HepG2 (cell line): ENCODE measurements around the gene ESRRB. TPM values are rescaled to one million over a fixed set of nuclear protein-coding genes. Genes with fewer than 3 reads are reported as not detected.

Source experiments
- ATAC-seq: fragments of 200-7000 bp; cut with Tn5 transposase; 3 replicates; pipeline ENCODE4 v1.9.1; 2020; ENCODE audit warnings: mild to moderate bottlenecking, moderate library complexity
- BruUV-seq: library from RNA; stranded (reverse); fragments of 400-500 nt; replicated peaks from 2 replicates; lab custom pipeline; 2021; lab: Mats Ljungman, UMichigan
- CTCF ChIA-PET: fragments of 300-600 bp; formaldehyde crosslinking; extraction: SDS; loops from one replicate; lab custom pipeline; 2021; ENCODE audit warnings: low total read pairs, inconsistent platforms, low intra/inter-chr PET ratio; lab: Yijun Ruan, JAX
- POLR2A ChIA-PET: fragments of 350-600 bp; sonication (Branson Sonifier 250); formaldehyde crosslinking; loops from one replicate; lab custom pipeline; 2020; ENCODE audit warnings: antibody characterized with exemption, inconsistent platforms; lab: Yijun Ruan, JAX
- DNase-seq: peaks from one replicate; pipeline ENCODE4 v3.0.0-alpha.2; 2015; ENCODE audit warnings: low spot score
- FAIRE-seq: peaks from 3 replicates; lab custom pipeline; 2011; peaks lifted over from hg19 to GRCh38; lab: Jason Lieb, UNC
- H2AFZ ChIP-seq: one replicate; pipeline ENCODE4 v1.6.1; 2011; ENCODE audit warnings: low read length, inconsistent platforms
- H3K27ac ChIP-seq: fragments of 300-600 bp; 3 replicates; pipeline ENCODE4 v1.8.0; 2011; ENCODE audit warnings: mixed run types, mild to moderate bottlenecking, mixed read lengths, low read length, inconsistent platforms; ENCODE audit not compliant: insufficient read depth; ENCODE audit errors: extremely low read length
- H3K27me3 ChIP-seq, 2 experiments: fragments of 200-600 bp in 1 of 2; 2 replicates in 1 of 2; 3 replicates in 1 of 2; pipeline versions ENCODE4 v1.6.0 to v1.8.0; 2011; ENCODE audit warnings: low read length in 2 of 2, mild to moderate bottlenecking in 2 of 2, moderate library complexity in 2 of 2, inconsistent platforms in 1 of 2; ENCODE audit not compliant: insufficient read depth in 2 of 2, control insufficient read depth in 1 of 2
- H3K36me3 ChIP-seq, 2 experiments: fragments of 200-600 bp in 1 of 2; replicated peaks in 1 of 2; 2 replicates in 1 of 2; 3 replicates in 1 of 2; pipeline versions ENCODE4 v1.5.1 to v1.8.0; 2011; ENCODE audit warnings: low read length in 2 of 2, inconsistent platforms in 1 of 2; ENCODE audit not compliant: insufficient read depth in 2 of 2, control insufficient read depth in 1 of 2
- H3K4me1 ChIP-seq: 2 replicates; pipeline ENCODE4 v1.5.1; 2012; ENCODE audit warnings: low read length, inconsistent platforms; ENCODE audit not compliant: insufficient read depth
- H3K4me2 ChIP-seq: 2 replicates; pipeline ENCODE4 v1.6.0; 2011; ENCODE audit warnings: low read depth, low read length, inconsistent platforms
- H3K4me3 ChIP-seq, 3 experiments: fragments of 200-600 bp in 1 of 3; sonication (generic), shearing (Covaris generic) in 1 of 3; replicated peaks in 1 of 3; 2 replicates each; pipeline ENCODE4 v1.5.1; 2011 to 2016; ENCODE audit warnings: low read length in 3 of 3, inconsistent platforms in 2 of 3, low read depth in 2 of 3, mild to moderate bottlenecking in 2 of 3, control low read depth in 1 of 3, mixed read lengths in 1 of 3; ENCODE audit not compliant: insufficient read depth in 1 of 3
- H3K79me2 ChIP-seq: one replicate; pipeline ENCODE4 v1.6.1; 2011; ENCODE audit warnings: low read length, inconsistent platforms; ENCODE audit not compliant: insufficient read depth
- H3K9ac ChIP-seq: 2 replicates; pipeline ENCODE4 v1.6.0; 2011; ENCODE audit warnings: mild to moderate bottlenecking, low read depth, low read length, inconsistent platforms; ENCODE audit not compliant: insufficient read depth
- H3K9me3 ChIP-seq: 2 replicates; pipeline ENCODE4 v1.5.1; 2012; ENCODE audit warnings: mild to moderate bottlenecking, low read length
- H4K20me1 ChIP-seq: 2 replicates; pipeline ENCODE4 v1.6.0; 2011; ENCODE audit warnings: inconsistent platforms, mild to moderate bottlenecking, low read length, moderate library complexity; ENCODE audit not compliant: insufficient read depth
- AHR ChIP-seq: IDR thresholded peaks from 2 replicates; pipeline ENCODE4 v1.6.1; 2018; ENCODE audit warnings: missing genetic modification reagents, missing compliant biosample characterization
- CEBPG ChIP-seq: IDR thresholded peaks from 2 replicates; pipeline ENCODE4 v1.6.1; 2016
- NRL ChIP-seq: sonication (generic); formaldehyde crosslinking; IDR thresholded peaks from 2 replicates; pipeline ENCODE4 v1.5.0; 2020; ENCODE audit warnings: missing genetic modification reagents, mild to moderate bottlenecking, moderate library complexity, borderline replicate concordance
- PHB2 ChIP-seq: fragments of 450-650 bp; IDR thresholded peaks from 2 replicates; pipeline ENCODE4 v1.6.1; 2018; ENCODE audit not compliant: partially characterized antibody
- TOE1 ChIP-seq: sonication (generic); formaldehyde crosslinking; IDR thresholded peaks from 2 replicates; pipeline ENCODE4 v1.4.0; 2020; ENCODE audit warnings: mild to moderate bottlenecking, missing genetic modification reagents
- ZFAT ChIP-seq: sonication (generic); formaldehyde crosslinking; conservative IDR thresholded peaks from 2 replicates; pipeline ENCODE4 v1.8.1; 2023; ENCODE audit warnings: missing genetic modification reagents, inconsistent platforms
- ZNF34 ChIP-seq: sonication (generic); formaldehyde crosslinking; IDR thresholded peaks from 2 replicates; pipeline ENCODE4 v1.4.0; 2020; ENCODE audit warnings: mild to moderate bottlenecking, missing genetic modification reagents, borderline replicate concordance
- WGBS: methylation state at CpG from one replicate; pipeline ENCODE4 v1.1.6; 2017; ENCODE audit warnings: low lambda C conversion rate; 5-methylcytosine and 5-hydroxymethylcytosine counted together
- in situ Hi-C: cut with HindIII; loops from 2 replicates; pipeline ENCODE4 v1.10.0; 2017; ENCODE audit warnings: low pct_unique_long_range_greater_than_20kb; ENCODE audit not compliant: extremely low pct_ligation_motif_present
- intact Hi-C: fragments of 100-400 bp; cut with micrococcal nuclease; formaldehyde crosslinking; loops from one replicate; pipeline ENCODE4 v1.10.0; 2022; ENCODE audit not compliant: unreplicated experiment
- polyA plus RNA-seq, 8 experiments: library from polyadenylated mRNA; depleted of rRNA in 3 of 8; stranded (reverse) in 7 of 8; unstranded in 1 of 8; fragments of >200 nt; fragmentation: Illumina TruSeq in 4 of 8; extraction: Trizol in 4 of 8; gene quantifications; 2 replicates each; pipeline versions ENCODE4 v1.2.1 to v1.2.3, GENCODE V29; 2011 to 2016; ENCODE audit warnings: low read depth in 4 of 8, missing spikeins in 1 of 8, mixed read lengths in 1 of 8; ENCODE audit not compliant: insufficient read depth in 1 of 8
- total RNA-seq, 5 experiments: library from RNA; depleted of rRNA; stranded (reverse); fragments of >200 nt; fragmentation: Illumina TruSeq; extraction: Trizol; gene quantifications; 2 replicates each; pipeline ENCODE4 v1.2.3, GENCODE V29; 2016; ENCODE audit warnings: low read depth in 1 of 5
- TF ChIP-seq, protein P1 (sequence below): sonication (generic); formaldehyde crosslinking; IDR thresholded peaks from 2 replicates; pipeline ENCODE4 v1.8.1; 2023; ENCODE audit warnings: mild to moderate bottlenecking, missing genetic modification reagents
- TF ChIP-seq, protein P2 (sequence below): sonication (generic); formaldehyde crosslinking; IDR thresholded peaks from 2 replicates; pipeline ENCODE4 v1.4.0; 2020; ENCODE audit warnings: missing genetic modification reagents
- TF ChIP-seq, protein P3 (sequence below): sonication (generic); formaldehyde crosslinking; IDR thresholded peaks from 2 replicates; pipeline ENCODE4 v1.4.0; 2020; ENCODE audit warnings: mild to moderate bottlenecking, missing genetic modification reagents
- TF ChIP-seq, protein P4 (sequence below): sonication (generic); formaldehyde crosslinking; IDR thresholded peaks from 2 replicates; pipeline ENCODE4 v1.4.0; 2020; ENCODE audit warnings: mild to moderate bottlenecking, missing genetic modification reagents

Gene ESRRB
- total and polyA plus RNA-seq, 2 of the 13 experiments (the other 11 are each of a cell fraction or from before 2014, with no cell fraction given), result 0.04 to 0.33 TPM

DNA sequence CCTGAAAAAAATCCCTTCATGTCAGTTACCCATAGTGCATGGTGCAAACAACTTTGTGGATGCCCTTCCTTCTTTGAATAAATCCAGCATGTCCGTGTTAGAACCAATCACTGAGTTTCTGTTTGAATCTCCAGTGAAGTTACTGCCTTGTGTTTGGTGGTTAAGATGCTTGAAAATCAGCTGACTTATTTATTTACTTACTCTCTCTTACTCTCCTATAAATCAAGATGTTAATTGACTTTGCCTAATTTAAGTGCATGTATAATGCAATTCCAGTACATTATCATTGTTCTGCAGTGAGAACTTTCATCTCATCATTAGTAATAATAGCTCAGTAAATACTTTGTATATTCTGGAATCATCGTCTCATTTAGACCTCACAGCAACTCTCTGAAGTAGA, 114.2 kb downstream of the ESRRB start:
- intact Hi-C loops, result no loop called here
- Histone ChIP-seq H2AFZ (no peak overlapping the region), H3K9ac (no peak overlapping the region), H3K4me2 (no peak overlapping the region), H3K4me1 (no peaks in the 10 kb centered on the region), H3K27me3 (peaks cover 0 to 1% of the 10 kb centered on the region in 2 experiments; a peak in 3 of 5 replicates), H3K9me3 (no peaks in the 10 kb centered on the region), H4K20me1 (no peaks in the 10 kb centered on the region), H3K27ac (no peak overlapping the region), H3K36me3 (no peaks in the 10 kb centered on the region), H3K4me3 (no peak overlapping the region), H3K79me2 (no peaks in the 10 kb centered on the region)
- ChIA-PET POLR2A (no interaction called here), CTCF (no interaction called here)
- no peak for ATAC-seq
- FAIRE-seq, result no peak
- no peak for DNase-seq
- BruUV-seq, result no TSS peak
- in situ Hi-C loops, result no loop called here
- WGBS, result 2% methylated on average over 2 of the region's 2 CpGs
- no peak for TF ChIP-seq PHB2
- no peak for TF ChIP-seq NRL (CRISPR knock-in tag)
- TF ChIP-seq, protein P1, sequence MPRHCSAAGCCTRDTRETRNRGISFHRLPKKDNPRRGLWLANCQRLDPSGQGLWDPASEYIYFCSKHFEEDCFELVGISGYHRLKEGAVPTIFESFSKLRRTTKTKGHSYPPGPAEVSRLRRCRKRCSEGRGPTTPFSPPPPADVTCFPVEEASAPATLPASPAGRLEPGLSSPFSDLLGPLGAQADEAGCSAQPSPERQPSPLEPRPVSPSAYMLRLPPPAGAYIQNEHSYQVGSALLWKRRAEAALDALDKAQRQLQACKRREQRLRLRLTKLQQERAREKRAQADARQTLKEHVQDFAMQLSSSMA (CRISPR knock-in tag), result no peak
- no peak for TF ChIP-seq TOE1 (CRISPR knock-in tag)
- TF ChIP-seq, protein P2, sequence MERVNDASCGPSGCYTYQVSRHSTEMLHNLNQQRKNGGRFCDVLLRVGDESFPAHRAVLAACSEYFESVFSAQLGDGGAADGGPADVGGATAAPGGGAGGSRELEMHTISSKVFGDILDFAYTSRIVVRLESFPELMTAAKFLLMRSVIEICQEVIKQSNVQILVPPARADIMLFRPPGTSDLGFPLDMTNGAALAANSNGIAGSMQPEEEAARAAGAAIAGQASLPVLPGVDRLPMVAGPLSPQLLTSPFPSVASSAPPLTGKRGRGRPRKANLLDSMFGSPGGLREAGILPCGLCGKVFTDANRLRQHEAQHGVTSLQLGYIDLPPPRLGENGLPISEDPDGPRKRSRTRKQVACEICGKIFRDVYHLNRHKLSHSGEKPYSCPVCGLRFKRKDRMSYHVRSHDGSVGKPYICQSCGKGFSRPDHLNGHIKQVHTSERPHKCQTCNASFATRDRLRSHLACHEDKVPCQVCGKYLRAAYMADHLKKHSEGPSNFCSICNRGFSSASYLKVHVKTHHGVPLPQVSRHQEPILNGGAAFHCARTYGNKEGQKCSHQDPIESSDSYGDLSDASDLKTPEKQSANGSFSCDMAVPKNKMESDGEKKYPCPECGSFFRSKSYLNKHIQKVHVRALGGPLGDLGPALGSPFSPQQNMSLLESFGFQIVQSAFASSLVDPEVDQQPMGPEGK (CRISPR knock-in tag), result no peak
- TF ChIP-seq, protein P3, sequence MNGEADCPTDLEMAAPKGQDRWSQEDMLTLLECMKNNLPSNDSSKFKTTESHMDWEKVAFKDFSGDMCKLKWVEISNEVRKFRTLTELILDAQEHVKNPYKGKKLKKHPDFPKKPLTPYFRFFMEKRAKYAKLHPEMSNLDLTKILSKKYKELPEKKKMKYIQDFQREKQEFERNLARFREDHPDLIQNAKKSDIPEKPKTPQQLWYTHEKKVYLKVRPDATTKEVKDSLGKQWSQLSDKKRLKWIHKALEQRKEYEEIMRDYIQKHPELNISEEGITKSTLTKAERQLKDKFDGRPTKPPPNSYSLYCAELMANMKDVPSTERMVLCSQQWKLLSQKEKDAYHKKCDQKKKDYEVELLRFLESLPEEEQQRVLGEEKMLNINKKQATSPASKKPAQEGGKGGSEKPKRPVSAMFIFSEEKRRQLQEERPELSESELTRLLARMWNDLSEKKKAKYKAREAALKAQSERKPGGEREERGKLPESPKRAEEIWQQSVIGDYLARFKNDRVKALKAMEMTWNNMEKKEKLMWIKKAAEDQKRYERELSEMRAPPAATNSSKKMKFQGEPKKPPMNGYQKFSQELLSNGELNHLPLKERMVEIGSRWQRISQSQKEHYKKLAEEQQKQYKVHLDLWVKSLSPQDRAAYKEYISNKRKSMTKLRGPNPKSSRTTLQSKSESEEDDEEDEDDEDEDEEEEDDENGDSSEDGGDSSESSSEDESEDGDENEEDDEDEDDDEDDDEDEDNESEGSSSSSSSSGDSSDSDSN, result no peak
- TF ChIP-seq, protein P4, sequence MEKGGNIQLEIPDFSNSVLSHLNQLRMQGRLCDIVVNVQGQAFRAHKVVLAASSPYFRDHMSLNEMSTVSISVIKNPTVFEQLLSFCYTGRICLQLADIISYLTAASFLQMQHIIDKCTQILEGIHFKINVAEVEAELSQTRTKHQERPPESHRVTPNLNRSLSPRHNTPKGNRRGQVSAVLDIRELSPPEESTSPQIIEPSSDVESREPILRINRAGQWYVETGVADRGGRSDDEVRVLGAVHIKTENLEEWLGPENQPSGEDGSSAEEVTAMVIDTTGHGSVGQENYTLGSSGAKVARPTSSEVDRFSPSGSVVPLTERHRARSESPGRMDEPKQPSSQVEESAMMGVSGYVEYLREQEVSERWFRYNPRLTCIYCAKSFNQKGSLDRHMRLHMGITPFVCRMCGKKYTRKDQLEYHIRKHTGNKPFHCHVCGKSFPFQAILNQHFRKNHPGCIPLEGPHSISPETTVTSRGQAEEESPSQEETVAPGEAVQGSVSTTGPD (CRISPR knock-in tag), result no peak
- no peak for TF ChIP-seq AHR (CRISPR knock-in tag)
- TF ChIP-seq CEBPG (CRISPR knock-in tag), result no peak
- TF ChIP-seq ZNF34 (CRISPR knock-in tag), result no peak
- TF ChIP-seq ZFAT (CRISPR knock-in tag), result no peak
